ENCODE data around the gene ABHD5. TPM values are rescaled to one million over a fixed set of nuclear protein-coding genes. Genes with fewer than 3 reads are reported as not detected.
"Not testable (repeated sequence)": the region's sequence is repeated elsewhere in the genome, so short reads cannot be mapped to it uniquely, and the experiment has no call there.

The ABHD5 gene
- total RNA-seq, 1 donor: 37.6 TPM

DNA sequence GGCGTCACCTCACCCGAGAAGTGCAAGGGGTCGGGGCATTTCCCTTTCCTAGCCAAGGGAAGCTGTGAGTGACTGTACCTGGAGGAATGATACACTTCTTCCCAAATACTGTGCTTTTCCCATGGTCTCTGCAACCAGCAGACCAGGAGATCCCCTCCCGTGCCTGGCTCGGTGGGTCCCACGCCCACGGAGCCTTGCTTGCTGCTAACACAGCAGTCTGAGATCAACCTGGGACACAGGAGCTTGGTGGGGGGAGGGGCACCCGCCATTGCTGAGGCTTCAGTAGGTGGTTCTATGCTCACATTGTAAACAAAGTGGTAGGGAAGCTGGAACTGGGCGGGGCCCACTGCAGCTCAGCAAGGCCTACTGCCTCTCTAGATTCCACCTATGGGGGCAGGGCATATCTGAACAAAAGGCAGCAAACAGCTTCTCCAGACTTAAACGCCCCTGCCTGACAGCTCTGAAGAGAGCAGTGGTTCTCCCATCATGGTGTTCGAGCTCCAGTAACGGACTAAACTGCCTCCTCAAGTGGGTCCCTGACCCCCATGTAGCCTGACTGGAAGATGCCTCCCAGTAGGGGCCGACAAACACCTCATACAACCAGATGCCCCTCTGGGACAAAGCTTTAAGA, 31.4 kb upstream of the ABHD5 start:
- no peak for DNase-seq (ENCODE audit: insufficient read length, low spot score, missing footprints)

DNA sequence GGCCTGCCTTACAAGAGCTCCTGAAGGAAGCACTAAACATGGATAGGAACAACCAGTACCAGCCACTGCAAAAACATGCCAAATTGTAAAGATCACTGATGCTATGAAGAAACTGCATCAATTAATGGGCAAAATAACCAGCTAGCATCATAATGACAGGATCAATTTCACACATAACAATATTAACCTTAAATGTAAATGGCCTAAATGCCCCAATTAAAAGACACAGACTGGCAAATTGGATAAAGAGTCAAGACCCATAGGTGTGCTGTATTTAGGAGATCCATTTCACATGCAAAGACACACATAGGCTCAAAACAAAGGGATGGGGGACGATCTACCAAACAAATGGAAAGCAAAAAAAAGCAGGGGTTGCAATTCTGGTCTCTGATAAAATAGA, 29.4 kb upstream of the ABHD5 start:
- H4K20me1 ChIP-seq (ENCODE audit: insufficient read depth, low read length); H3K36me3 ChIP-seq (ENCODE audit: insufficient read depth, low read length); H3K27me3 ChIP-seq (ENCODE audit: insufficient read depth, low read length); H3K9me3 ChIP-seq (ENCODE audit: low read depth, low read length); H2AFZ ChIP-seq (ENCODE audit: low read length); H3K4me1 ChIP-seq (ENCODE audit: insufficient read depth, low read length); DNase-seq (ENCODE audit: insufficient read length, low spot score, missing footprints); H3K79me2 ChIP-seq (ENCODE audit: insufficient read depth, low read length); H3K4me3 ChIP-seq (ENCODE audit: insufficient read depth, low read length); H3K27ac ChIP-seq (ENCODE audit: low read depth, low read length); H3K4me2 ChIP-seq (ENCODE audit: insufficient read depth, low read length): not testable (repeated sequence)

More for the DNA sequence above, 31.4 kb upstream of the ABHD5 start:
- Histone ChIP-seq H2AFZ (ENCODE audit: low read length) (no peak overlapping the region), H3K4me2 (ENCODE audit: insufficient read depth, low read length) (no peak overlapping the region), H3K79me2 (ENCODE audit: insufficient read depth, low read length) (no peaks in the 10 kb centered on the region), H3K9me3 (ENCODE audit: low read depth, low read length) (no peaks in the 10 kb centered on the region), H3K27me3 (ENCODE audit: insufficient read depth, low read length) (no peaks in the 10 kb centered on the region), H3K4me1 (ENCODE audit: insufficient read depth, low read length) (no peaks in the 10 kb centered on the region), H3K36me3 (ENCODE audit: insufficient read depth, low read length) (no peaks in the 10 kb centered on the region), H3K4me3 (ENCODE audit: insufficient read depth, low read length) (no peak overlapping the region), H4K20me1 (ENCODE audit: insufficient read depth, low read length) (no peaks in the 10 kb centered on the region), H3K27ac (ENCODE audit: low read depth, low read length) (no peak overlapping the region)
- TF ChIP-seq, protein P1, sequence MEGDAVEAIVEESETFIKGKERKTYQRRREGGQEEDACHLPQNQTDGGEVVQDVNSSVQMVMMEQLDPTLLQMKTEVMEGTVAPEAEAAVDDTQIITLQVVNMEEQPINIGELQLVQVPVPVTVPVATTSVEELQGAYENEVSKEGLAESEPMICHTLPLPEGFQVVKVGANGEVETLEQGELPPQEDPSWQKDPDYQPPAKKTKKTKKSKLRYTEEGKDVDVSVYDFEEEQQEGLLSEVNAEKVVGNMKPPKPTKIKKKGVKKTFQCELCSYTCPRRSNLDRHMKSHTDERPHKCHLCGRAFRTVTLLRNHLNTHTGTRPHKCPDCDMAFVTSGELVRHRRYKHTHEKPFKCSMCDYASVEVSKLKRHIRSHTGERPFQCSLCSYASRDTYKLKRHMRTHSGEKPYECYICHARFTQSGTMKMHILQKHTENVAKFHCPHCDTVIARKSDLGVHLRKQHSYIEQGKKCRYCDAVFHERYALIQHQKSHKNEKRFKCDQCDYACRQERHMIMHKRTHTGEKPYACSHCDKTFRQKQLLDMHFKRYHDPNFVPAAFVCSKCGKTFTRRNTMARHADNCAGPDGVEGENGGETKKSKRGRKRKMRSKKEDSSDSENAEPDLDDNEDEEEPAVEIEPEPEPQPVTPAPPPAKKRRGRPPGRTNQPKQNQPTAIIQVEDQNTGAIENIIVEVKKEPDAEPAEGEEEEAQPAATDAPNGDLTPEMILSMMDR (IDR thresholded peaks at IDR 0.05; ENCODE audit: extremely low read depth, low read depth, low read length): no peak

DNA sequence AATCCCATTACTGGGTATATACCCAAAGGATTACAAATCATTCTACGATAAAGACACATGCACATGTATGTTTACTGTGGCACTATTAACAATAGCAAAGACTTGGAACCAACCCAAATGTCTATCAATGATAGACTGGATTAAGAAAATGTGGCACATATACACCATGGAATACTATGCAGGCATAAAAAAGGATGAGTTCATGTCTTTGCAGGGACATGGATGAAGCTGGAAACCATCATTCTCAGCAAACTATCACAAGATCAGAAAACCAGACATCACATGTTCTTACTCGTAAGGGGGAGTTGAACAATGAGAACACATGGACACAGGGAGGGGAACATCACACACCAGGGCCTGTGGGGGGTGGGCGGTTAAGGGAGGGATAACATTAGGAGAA, 25.7 kb upstream of the ABHD5 start:
- not testable (repeated sequence) for H3K4me3 ChIP-seq (ENCODE audit: insufficient read depth, low read length); H3K4me2 ChIP-seq (ENCODE audit: insufficient read depth, low read length); H3K4me1 ChIP-seq (ENCODE audit: insufficient read depth, low read length); H3K27ac ChIP-seq (ENCODE audit: low read depth, low read length); H3K27me3 ChIP-seq (ENCODE audit: insufficient read depth, low read length); H4K20me1 ChIP-seq (ENCODE audit: insufficient read depth, low read length); H3K9me3 ChIP-seq (ENCODE audit: low read depth, low read length); H3K79me2 ChIP-seq (ENCODE audit: insufficient read depth, low read length); DNase-seq (ENCODE audit: insufficient read length, low spot score, missing footprints); H2AFZ ChIP-seq (ENCODE audit: low read length); H3K36me3 ChIP-seq (ENCODE audit: insufficient read depth, low read length)

DNA sequence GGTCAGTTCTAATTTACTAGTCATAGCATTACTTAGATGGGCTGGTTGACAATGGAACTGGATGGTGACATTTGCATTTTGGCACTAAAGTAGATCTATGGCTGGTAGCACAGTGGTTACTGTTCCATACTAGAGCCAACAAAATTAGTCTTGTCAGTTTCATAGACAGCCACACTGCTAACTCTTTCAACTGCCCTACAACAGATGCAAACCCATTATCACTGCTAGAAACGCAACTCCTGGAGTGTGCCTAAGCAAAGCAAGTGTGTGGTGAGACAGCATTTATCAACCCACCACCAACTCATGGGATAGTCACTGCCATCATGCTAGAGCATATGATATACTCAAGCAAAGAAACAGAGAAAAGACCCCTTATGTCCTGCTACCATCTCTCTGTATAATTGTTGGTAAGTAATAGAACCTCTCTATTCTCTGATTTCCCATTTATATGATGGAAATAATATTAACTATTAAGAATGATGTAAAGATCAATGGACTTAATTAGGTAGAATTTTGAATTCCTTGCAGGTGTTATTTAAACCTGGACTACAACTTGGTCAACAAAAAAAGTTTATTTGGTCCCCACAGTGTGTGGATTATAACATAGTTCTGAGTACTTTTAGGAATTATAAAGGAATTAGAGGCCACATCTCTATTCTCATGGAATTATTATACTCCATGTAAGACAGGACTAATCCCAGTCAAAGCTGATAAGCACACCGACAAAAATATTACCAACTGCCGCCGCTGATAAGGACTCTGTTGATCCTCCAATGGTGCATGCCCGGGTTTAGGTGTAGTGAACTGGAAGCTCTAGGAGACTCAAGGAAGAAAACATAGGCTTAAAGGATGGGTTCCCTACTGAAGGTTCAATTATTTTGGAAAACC, 19.9 kb upstream of the ABHD5 start:
- Histone ChIP-seq H4K20me1 (ENCODE audit: insufficient read depth, low read length) (no peaks in the 10 kb centered on the region), H3K27me3 (ENCODE audit: insufficient read depth, low read length) (no peaks in the 10 kb centered on the region), H3K4me2 (ENCODE audit: insufficient read depth, low read length) (no peak overlapping the region), H3K27ac (ENCODE audit: low read depth, low read length) (no peak overlapping the region), H3K4me3 (ENCODE audit: insufficient read depth, low read length) (no peak overlapping the region), H2AFZ (ENCODE audit: low read length) (no peak overlapping the region), H3K36me3 (ENCODE audit: insufficient read depth, low read length) (no peaks in the 10 kb centered on the region), H3K4me1 (ENCODE audit: insufficient read depth, low read length) (no peaks in the 10 kb centered on the region), H3K9me3 (ENCODE audit: low read depth, low read length) (no peaks in the 10 kb centered on the region), H3K79me2 (ENCODE audit: insufficient read depth, low read length) (no peaks in the 10 kb centered on the region)
- no peak for DNase-seq (ENCODE audit: insufficient read length, low spot score, missing footprints)
- TF ChIP-seq, protein P1 (IDR thresholded peaks at IDR 0.05; ENCODE audit: extremely low read depth, low read depth, low read length): no peak

All from osteoblast (primary cell).